ENCODE measurements around the gene ATP1B1.

ATP1B1 gene

DNA sequence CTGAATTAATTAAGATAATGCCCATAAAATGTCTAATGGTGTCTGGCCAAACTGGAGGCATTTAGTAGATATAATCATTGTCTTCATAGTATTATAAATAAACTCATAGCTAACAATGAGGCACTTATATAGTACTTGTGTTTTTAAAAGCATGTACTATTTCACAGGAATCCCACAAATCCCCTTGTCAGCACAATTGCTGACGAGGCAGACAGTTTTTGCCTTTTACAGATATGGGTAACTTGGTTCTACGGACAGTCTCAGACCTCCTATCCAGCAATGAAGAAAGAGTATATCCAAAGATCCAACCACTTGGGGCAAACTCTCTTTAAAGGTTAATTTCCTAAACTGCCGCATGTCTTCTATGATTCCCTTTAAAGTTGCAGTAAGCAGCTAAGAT, 73.7 kb downstream of the ATP1B1 start:
- Histone ChIP-seq H3K9ac (ENCODE audit: low read depth, low read length) (no peak overlapping the region), H3K4me3 (ENCODE audit: low read length) (no peak overlapping the region), H3K4me1 (ENCODE audit: insufficient read depth, low read length) (peaks cover 6% of the 10 kb centered on the region; the same call in 1 of the 2 replicates)

More for the DNA sequence above, 73.7 kb downstream of the ATP1B1 start:
- Histone ChIP-seq H3K9me3 (ENCODE audit: insufficient read depth, low read depth, low read length) (no peaks in the 10 kb centered on the region), H3K36me3 (ENCODE audit: insufficient read depth, low read depth, low read length) (no peaks in the 10 kb centered on the region), H3K27me3 (ENCODE audit: insufficient read depth, low read length) (no peaks in the 10 kb centered on the region), H3K27ac (ENCODE audit: low read length) (no peak overlapping the region)
